ENCODE data around the gene DCP1A.

The DCP1A gene

GRCh38 chr3:53243165-53243564 lies 104.2 kb downstream of the DCP1A start:
- FAIRE-seq: no peak

GRCh38 chr3:53242642-53243041 lies 104.7 kb downstream of the DCP1A start:
- FAIRE-seq: no peak

DNA sequence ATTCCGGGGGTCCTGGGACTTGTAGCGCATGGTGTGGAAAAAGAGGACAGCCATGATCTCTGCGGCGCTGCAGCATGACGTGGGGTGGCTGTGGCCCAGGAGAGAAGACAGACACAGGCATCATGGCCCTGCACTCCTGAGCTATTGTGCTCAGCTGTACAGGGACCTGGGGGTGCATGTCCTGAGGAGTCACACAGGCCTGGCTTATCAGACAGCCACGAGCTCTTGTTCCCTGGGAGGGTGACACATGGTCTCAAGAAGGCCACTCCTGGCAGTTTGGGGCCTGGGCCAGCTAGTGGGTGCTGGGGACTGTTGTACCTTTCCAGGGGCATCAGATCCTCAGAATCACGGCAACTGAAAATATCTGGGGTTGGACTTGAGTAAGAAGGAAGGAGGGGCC lies 105.2 kb downstream of the DCP1A start:
- no peak for FAIRE-seq

DNA sequence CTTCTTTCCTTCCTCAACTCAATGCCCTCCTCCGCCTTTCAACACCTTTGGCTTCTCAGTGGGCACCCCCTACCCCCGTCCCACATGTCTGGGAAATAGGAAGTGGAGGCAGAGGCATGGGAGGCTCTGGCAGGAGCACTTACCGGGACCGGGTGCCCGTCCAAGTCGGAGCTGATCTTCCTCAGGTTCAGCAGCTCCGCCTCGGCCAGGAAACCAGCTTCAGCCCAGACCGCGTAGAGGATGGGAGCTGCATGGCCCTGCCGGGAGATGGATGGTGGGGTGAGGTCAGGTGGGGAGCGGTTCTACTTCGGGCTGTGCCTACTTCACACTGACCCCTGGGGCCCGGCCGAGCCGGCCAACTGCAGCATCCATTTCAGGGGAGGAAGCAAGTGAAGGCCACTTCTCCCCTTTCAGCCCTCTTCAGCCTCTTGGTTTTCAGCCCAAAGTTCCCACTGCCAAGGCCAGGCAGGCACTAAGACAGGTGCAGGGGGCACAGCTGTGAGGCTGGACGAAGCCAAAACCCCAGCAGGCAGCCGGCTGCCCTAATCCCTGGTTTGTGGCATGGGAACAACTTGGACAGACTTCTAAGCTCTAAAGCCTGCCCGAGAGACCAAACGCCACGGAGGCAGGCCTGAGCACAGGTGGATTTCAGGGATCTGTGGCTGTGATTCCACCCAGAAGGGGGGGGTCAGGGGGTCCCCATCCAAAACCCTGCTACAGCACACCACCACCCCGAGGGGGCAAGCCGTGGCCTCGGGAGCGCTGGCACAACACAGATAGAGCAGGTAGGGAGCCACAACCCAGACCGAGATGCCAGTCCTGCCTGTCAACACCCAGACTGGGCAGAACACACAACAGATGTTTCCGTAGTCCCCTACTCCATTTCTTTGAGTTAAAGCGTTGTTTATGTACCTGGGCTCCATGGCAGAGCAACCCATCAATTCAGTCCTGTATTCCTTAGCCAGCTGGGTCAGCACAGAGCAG lies 106.1 kb downstream of the DCP1A start:
- FAIRE-seq: no peak

DNA sequence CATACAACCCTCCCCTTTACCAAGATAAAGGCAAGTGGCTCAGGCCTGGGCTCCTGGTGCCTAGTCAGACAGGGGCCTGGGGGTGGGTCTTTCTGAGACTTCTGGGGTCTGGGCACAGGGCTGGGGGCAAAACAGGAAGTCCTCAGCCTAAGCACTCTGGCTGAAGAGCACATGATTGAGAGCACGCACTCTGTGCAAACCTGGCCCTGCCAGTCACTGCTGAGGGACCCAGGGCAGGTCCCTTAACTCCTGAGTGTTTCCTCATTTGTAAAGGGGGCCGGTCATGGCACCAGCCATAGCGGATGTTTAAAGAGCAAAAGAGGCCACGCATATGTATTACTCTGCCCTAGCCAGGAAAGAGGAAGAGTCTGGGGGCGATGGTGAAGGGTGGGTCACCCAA lies 107.5 kb downstream of the DCP1A start:
- FAIRE-seq: no peak

DNA sequence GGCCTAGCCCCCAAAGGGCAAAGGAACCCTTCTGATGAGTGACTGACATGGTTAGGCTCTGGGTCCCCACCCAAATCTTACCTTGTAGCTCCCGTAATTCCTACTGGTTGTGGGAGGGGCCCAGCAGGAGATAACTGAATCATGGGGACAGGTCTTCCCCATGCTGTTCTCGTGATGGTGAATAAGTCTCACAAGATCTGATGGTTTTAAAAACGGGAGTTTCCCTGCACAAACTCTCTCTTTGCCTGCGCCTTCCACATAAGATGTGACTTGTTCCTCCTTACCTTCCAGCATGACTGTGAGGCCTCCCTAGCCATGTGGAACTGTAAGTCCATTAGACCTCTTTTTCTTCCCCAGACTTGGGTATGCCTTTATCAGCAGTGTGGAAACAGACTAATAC lies 108.5 kb downstream of the DCP1A start:
- no peak for FAIRE-seq

DNA sequence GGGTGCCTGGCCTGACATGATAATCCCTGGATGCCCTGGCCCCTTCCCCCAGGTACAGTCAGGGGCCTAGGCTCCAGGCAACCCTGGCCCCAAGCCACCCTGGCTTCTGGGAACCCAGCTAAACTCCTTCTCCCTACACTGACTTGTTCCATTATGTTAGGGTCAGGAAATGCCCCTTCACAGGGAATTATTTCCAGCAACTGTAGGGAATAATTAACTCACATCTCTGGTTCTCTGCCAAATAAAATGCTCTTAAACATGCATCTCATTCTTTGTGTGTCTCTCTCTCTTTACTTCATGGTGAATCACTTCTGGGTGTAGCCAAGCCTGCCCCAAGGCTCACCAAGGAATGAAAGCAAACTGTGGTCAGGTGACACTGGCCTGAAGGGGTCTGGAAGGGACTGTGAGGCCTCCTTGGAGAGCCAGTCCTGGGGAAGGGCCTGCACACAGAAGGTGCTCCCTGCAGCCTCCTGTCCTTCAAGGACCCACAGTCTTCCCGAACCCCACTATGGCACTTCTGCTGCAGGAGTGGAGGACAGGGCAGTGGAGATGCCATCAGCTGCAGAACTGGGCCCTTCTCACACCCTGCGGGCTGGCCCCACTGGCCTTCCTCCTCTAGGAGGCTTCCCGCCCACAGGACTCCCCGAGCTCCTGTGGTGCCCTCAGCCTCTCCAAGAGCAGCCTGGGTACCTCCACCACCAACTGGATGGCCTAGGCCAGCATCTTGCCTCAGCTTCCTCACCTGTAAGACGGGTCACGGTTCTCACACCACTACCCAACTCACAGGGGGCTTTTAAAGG lies 109.1 kb downstream of the DCP1A start:
- no peak for FAIRE-seq

GRCh38 chr3:53236112-53236841 lies 111.1 kb downstream of the DCP1A start:
- no peak for FAIRE-seq

GRCh38 chr3:53235545-53235944 lies 111.8 kb downstream of the DCP1A start:
- FAIRE-seq: no peak

DNA sequence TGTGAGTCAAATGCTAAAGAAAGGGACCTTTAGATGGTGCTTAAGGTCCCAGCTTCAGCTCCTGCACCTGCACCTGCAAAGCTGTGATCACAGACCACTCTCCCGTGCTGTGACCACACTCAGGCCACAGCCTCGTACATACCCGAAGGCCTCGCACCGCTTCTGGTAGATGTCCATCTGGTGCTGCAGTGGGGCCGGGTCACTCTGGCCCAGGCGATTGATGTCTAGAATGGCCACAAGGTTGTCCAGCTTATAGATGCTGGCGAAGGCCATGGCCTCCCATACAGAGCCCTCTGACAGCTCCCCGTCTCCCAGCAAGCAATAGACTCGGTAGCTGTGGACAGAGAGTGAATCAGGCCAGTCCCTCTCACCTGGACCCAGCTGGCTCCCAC lies 112.5 kb downstream of the DCP1A start:
- no peak for FAIRE-seq

GRCh38 chr3:53234130-53234840 lies 113.1 kb downstream of the DCP1A start:
- FAIRE-seq: no peak

All from endometrium (tissue), 2 donors.